Endothelial cell of umbilical vein (primary cell): ENCODE data around the gene NDST4.

Experiments
- EZH2 ChIP-seq: IDR thresholded peaks from 2 replicates; pipeline ENCODE4 v1.6.1; 2012; ENCODE audit warnings: borderline replicate concordance, low read depth, mild to moderate bottlenecking, moderate library complexity, low read length, inconsistent platforms; ENCODE audit not compliant: severe bottlenecking
- FOS ChIP-seq: IDR thresholded peaks from 2 replicates; pipeline ENCODE4 v1.6.1; 2011; ENCODE audit warnings: mild to moderate bottlenecking, low read length, moderate library complexity, borderline replicate concordance; ENCODE audit not compliant: insufficient read depth
- JUN ChIP-seq: IDR thresholded peaks from 2 replicates; pipeline ENCODE4 v1.6.1; 2011; ENCODE audit warnings: borderline replicate concordance, low read depth; ENCODE audit not compliant: insufficient read length, insufficient read depth
- POLR2A ChIP-seq: IDR thresholded peaks from 2 replicates; pipeline ENCODE4 v1.6.1; 2012; ENCODE audit warnings: low read depth, mild to moderate bottlenecking, control low read depth, low read length
- POLR2AphosphoS5 ChIP-seq: IDR thresholded peaks from 2 replicates; pipeline ENCODE4 v1.6.1; 2012; ENCODE audit warnings: low read depth, mild to moderate bottlenecking, control low read depth, low read length, moderate library complexity; ENCODE audit not compliant: insufficient read depth
- TF ChIP-seq, protein P1 (sequence below), 2 donors: IDR thresholded peaks; 1 replicate in 1 of 2; 2 replicates in 1 of 2; pipeline ENCODE4 v1.5.1; 2011; ENCODE audit warnings: low read length in 2 of 2, mild to moderate bottlenecking in 2 of 2, moderate library complexity in 2 of 2, control low read depth in 1 of 2, inconsistent platforms in 1 of 2, low read depth in 1 of 2; ENCODE audit not compliant: insufficient read depth in 1 of 2; ENCODE audit errors: extremely low read depth in 1 of 2
- TF ChIP-seq, protein P2 (sequence below): IDR thresholded peaks from 2 replicates; pipeline ENCODE4 v1.6.1; 2011; ENCODE audit not compliant: insufficient read depth, insufficient read length

DNA sequence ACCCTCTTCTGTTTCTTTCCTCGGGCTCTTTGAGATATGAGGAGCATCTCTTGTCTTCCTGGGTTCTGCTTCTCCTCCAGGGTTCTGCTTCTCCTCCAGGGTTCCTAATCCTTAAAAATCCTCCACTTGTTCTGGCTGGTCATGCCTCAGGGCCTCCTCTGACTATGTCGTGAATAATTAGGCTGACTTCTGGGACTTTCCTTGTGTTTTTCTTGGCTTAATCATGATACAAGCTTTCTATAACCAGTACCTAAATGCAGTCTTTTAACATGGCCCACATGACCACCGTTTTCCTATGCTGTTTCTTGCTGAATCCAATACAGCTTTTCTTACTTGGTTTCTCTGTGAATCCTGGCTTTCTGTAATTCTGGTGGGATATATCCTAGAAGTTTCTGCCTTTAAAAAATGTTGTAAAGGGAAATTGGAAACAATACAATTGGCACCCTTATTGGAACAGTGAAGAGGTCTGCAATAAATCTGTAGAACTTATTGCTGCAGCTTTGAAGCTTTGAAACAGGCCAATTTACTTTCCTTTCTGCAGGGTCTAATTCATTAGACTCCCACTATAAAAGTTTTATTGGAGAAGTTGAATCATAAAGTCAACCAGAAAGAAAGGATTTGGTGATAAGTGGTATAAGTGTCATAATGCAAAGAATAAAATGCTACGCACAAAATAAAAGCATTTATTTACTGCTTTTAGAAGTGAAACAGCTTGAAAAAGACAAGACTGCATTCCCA is 301.7 kb downstream of the NDST4 start:
- TF ChIP-seq, protein P1, sequence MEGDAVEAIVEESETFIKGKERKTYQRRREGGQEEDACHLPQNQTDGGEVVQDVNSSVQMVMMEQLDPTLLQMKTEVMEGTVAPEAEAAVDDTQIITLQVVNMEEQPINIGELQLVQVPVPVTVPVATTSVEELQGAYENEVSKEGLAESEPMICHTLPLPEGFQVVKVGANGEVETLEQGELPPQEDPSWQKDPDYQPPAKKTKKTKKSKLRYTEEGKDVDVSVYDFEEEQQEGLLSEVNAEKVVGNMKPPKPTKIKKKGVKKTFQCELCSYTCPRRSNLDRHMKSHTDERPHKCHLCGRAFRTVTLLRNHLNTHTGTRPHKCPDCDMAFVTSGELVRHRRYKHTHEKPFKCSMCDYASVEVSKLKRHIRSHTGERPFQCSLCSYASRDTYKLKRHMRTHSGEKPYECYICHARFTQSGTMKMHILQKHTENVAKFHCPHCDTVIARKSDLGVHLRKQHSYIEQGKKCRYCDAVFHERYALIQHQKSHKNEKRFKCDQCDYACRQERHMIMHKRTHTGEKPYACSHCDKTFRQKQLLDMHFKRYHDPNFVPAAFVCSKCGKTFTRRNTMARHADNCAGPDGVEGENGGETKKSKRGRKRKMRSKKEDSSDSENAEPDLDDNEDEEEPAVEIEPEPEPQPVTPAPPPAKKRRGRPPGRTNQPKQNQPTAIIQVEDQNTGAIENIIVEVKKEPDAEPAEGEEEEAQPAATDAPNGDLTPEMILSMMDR (IDR thresholded peaks at IDR 0.05; ENCODE audit: extremely low read depth in 1 of 2, insufficient read depth in 1 of 2, low read depth in 1 of 2, low read length in 2 of 2), result no peak
- no peak for TF ChIP-seq POLR2AphosphoS5
- no peak for TF ChIP-seq POLR2A
- TF ChIP-seq EZH2, result no peak
- TF ChIP-seq, protein P2, sequence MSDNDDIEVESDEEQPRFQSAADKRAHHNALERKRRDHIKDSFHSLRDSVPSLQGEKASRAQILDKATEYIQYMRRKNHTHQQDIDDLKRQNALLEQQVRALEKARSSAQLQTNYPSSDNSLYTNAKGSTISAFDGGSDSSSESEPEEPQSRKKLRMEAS, result no peak
- TF ChIP-seq JUN, result no peak
- TF ChIP-seq FOS, result no peak
